ENCODE data around the gene LRMDA. TPM values are rescaled to one million over a fixed set of nuclear protein-coding genes. Genes with fewer than 3 reads are reported as not detected.

LRMDA gene
- total and polyA plus RNA-seq, 2 donors (not counting 3 experiments of a cell fraction or from before 2014, with no cell fraction given) = 9.7 to 18.0 TPM

DNA sequence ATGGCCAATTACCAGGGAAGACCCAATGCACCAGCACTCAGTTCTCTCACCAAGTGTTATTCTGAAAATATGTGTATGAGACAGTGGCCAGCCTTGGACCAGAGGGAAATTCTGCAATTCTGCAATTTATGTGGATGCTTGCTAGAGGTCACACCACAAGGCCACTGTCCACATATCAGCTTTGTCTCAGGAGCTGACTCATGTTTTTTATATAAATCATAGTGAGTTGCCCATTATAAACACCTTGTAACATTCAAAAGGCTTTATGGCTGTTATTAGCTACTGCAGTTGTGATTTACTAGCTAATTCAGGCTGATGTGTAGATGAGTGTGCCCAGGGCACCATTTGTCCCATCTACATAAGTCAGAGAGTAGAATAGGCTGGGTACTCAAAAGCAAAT is 649.0 kb downstream of the LRMDA start:
- no peak overlapping the region for H3K4me3 ChIP-seq (replicated peaks in 1 of 3; ENCODE audit: insufficient read depth in 1 of 3, low read depth in 1 of 3, low read length in 3 of 3)
- no peaks in the 10 kb centered on the region for H3K36me3 ChIP-seq (ENCODE audit: control insufficient read depth in 2 of 2, extremely low read depth in 1 of 2, insufficient read depth in 2 of 2, low read length in 2 of 2)
- no peaks in the 10 kb centered on the region for H3K9me1 ChIP-seq (replicated peaks; ENCODE audit: control insufficient read depth, extremely low read depth, insufficient read depth, low read length)
- no TSS peak for BruUV-seq (replicated peaks)
- no peaks in the 10 kb centered on the region for H3K9me3 ChIP-seq (replicated peaks; ENCODE audit: control insufficient read depth, insufficient read depth, low read length)
- intact Hi-C loops (cut with micrococcal nuclease) (no loop called here), dilution Hi-C loops (cut with MboI; ENCODE audit: extremely low pct_ligation_motif_present, low sequenced_read_pairs) (no loop called here)
- POLR2A ChIA-PET = no interaction called here
- no peaks in the 10 kb centered on the region for H3K4me1 ChIP-seq (ENCODE audit: control insufficient read depth, extremely low read depth, insufficient read depth, low read length)
- CTCF ChIA-PET = no interaction called here
- FAIRE-seq (no peak), DNase-seq (ENCODE audit: low read depth, low spot score) (no peak)
- no peaks in the 10 kb centered on the region for H3K79me2 ChIP-seq (ENCODE audit: control insufficient read depth, insufficient read depth, low read length)
- H4K20me1 ChIP-seq (replicated peaks; ENCODE audit: control insufficient read depth, extremely low read depth, insufficient read depth, low read length) = no peaks in the 10 kb centered on the region
- no peak overlapping the region for H2AFZ ChIP-seq (ENCODE audit: low read depth, low read length)
- no peaks in the 10 kb centered on the region for H3K27me3 ChIP-seq (ENCODE audit: control insufficient read depth in 2 of 2, insufficient read depth in 2 of 2, low read length in 2 of 2)
- no peak overlapping the region for H3K4me2 ChIP-seq (ENCODE audit: insufficient read depth, low read length)
- no peak overlapping the region for H3K27ac ChIP-seq (ENCODE audit: insufficient read depth, low read depth, low read length)
- H3K9ac ChIP-seq (replicated peaks; ENCODE audit: extremely low read depth, insufficient read depth, low read length) = no peak overlapping the region
- TF ChIP-seq MYC (IDR thresholded peaks at IDR 0.05; ENCODE audit: low read depth, low read length) = no peak
- no peak for TF ChIP-seq JUN (IDR thresholded peaks at IDR 0.05; ENCODE audit: borderline replicate concordance, insufficient read depth, insufficient read length, low read depth)
- no peak for TF ChIP-seq POLR2AphosphoS5 (IDR thresholded peaks at IDR 0.05; ENCODE audit: insufficient read depth, low read depth, low read length)
- no peak for TF ChIP-seq FOS (IDR thresholded peaks at IDR 0.05; ENCODE audit: borderline replicate concordance, insufficient read depth, low read length)
- TF ChIP-seq, protein P1, sequence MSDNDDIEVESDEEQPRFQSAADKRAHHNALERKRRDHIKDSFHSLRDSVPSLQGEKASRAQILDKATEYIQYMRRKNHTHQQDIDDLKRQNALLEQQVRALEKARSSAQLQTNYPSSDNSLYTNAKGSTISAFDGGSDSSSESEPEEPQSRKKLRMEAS (IDR thresholded peaks at IDR 0.05; ENCODE audit: insufficient read depth, insufficient read length) = no peak
- TF ChIP-seq EZH2 (IDR thresholded peaks at IDR 0.05; ENCODE audit: borderline replicate concordance, low read depth, low read length, severe bottlenecking) = no peak
- no peak for TF ChIP-seq POLR2A (IDR thresholded peaks at IDR 0.05; ENCODE audit: low read depth, low read length)
- TF ChIP-seq, protein P2, sequence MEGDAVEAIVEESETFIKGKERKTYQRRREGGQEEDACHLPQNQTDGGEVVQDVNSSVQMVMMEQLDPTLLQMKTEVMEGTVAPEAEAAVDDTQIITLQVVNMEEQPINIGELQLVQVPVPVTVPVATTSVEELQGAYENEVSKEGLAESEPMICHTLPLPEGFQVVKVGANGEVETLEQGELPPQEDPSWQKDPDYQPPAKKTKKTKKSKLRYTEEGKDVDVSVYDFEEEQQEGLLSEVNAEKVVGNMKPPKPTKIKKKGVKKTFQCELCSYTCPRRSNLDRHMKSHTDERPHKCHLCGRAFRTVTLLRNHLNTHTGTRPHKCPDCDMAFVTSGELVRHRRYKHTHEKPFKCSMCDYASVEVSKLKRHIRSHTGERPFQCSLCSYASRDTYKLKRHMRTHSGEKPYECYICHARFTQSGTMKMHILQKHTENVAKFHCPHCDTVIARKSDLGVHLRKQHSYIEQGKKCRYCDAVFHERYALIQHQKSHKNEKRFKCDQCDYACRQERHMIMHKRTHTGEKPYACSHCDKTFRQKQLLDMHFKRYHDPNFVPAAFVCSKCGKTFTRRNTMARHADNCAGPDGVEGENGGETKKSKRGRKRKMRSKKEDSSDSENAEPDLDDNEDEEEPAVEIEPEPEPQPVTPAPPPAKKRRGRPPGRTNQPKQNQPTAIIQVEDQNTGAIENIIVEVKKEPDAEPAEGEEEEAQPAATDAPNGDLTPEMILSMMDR (IDR thresholded peaks at IDR 0.05; ENCODE audit: extremely low read depth in 1 of 2, insufficient read depth in 1 of 2, low read depth in 1 of 2, low read length in 2 of 2) = no peak
- no peak for TF ChIP-seq GATA2 (IDR thresholded peaks at IDR 0.05; ENCODE audit: insufficient read depth, insufficient read length, low read depth, low read length)
